GM23338 (cell line): ENCODE data around the gene EIF3B.

ENCODE experiments used
- CTCF ChIP-seq, 2 experiments: fragments of 200-600 bp in 1 of 2; sonication (generic) in 1 of 2; conservative IDR thresholded peaks; 2 replicates each; pipeline versions ENCODE4 v1.5.1 to v1.6.1; 2016 to 2017; ENCODE audit warnings: antibody characterized with exemption in 2 of 2, low read depth in 2 of 2, mild to moderate bottlenecking in 2 of 2, moderate library complexity in 1 of 2
- EZH2 ChIP-seq: fragments of 200-600 bp; sonication (generic); IDR thresholded peaks from one replicate; pipeline ENCODE4 v1.8.0; 2017; ENCODE audit warnings: antibody characterized with exemption, mild to moderate bottlenecking, low read depth; ENCODE audit not compliant: unreplicated experiment
- JUNB ChIP-seq: IDR thresholded peaks from one replicate; pipeline ENCODE4 v1.6.1; 2016; ENCODE audit warnings: antibody characterized with exemption; ENCODE audit not compliant: unreplicated experiment
- POLR2AphosphoS5 ChIP-seq: IDR thresholded peaks from 2 replicates; pipeline ENCODE4 v1.6.1; 2016; ENCODE audit warnings: antibody characterized with exemption, low read depth
- REST ChIP-seq: IDR thresholded peaks from one replicate; pipeline ENCODE4 v1.6.1; 2018; ENCODE audit warnings: antibody characterized with exemption; ENCODE audit not compliant: unreplicated experiment
- ZNF114 ChIP-seq: fragments of 250-450 bp; sonication (Bioruptor Pico); IDR thresholded peaks from 2 replicates; pipeline ENCODE4 v1.5.0; 2020; ENCODE audit warnings: mild to moderate bottlenecking, moderate library complexity

GRCh38 chr7:2379821-2380450 is 25.3 kb downstream of the EIF3B start:
- no peak for TF ChIP-seq CTCF (conservative IDR thresholded peaks at IDR 0.05; ENCODE audit: low read depth in 2 of 2)
- no peak for TF ChIP-seq EZH2
- TF ChIP-seq POLR2AphosphoS5: no peak
- TF ChIP-seq ZNF114 (CRISPR knock-in tag): no peak
- TF ChIP-seq JUNB: no peak
- no peak for TF ChIP-seq REST
